ENCODE data around the gene TMEM117.
A peak's percentile ranks its signal among the peaks of the same experiment; 100 is the strongest.
"Not testable (repeated sequence)": the region's sequence is repeated elsewhere in the genome, so short reads cannot be mapped to it uniquely, and the experiment has no call there.

Gene TMEM117

DNA sequence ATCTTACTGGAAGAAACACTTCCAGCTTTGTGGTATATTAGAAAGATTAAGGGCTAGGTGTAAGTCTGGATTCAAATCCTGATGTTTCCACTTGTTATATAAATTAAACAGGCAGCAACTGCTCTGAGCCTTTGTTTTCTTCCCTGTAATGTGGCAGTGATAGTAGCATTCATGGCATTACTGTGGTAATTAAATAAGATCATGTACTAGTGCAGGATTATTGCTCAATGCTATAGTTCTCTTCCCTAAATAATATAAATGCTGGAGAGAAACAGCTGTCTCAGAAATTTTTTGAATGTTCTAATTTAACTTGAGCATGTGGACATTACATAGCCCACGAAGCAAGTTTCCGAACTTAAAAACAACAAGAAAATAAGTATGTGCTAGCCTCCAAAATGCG, 5.4 kb downstream of the TMEM117 start:
- DNase-seq: no peak

DNA sequence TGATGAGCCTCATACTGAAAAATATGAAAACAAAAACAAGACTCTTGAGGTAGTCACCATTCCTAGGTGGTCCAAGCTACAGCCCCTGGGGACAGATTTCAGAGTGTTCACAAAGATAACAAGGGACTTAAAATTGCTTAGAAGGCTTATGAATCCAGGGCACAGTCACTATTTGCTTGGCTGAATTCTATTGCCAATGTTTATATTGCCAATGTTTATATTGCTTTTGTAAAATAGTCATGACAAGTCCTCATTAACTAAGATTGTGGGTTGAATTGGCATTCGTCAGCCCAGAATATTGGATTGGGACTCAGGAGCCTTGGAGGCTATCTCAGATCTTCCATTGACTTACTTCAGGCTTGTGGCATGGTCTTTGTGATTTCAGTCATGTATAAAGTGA, 6.4 kb downstream of the TMEM117 start:
- no peak for DNase-seq

DNA sequence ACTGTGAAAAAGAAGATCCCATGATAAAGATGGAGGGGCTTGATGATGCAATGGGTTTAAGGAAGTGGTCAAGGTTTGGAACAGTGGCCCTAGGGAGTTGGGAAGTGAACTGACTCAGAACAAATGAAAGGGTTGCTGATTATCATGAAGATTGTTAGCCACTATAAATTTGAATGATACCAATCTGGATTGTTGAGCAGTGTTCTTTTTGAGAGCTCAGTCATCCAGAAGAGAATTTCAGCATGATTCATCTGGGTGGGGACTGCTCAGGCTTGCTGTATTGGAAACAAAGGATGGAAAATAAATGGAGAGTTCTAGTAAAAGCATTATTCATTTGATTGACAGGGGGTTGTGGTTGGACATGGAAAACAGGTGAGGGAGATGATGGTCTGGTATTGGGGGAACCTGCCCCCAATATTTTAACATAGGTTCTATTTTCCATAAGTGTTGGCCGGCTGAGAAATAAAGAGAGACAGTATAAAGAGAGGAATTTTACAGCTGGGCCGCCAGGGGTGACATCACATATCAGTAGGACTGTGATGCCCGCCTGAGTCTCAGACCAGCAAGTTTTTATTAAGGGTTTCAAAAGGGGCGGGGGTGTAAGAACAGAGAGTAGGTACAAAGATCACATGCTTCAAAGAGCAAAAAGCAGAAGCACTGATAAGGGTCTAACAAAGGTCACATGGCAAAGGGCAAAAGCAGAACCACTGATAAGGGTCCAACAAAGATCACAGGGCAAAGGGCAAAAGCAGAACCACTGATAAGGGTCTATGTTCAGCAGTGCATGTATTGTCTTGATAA, 11.7 kb downstream of the TMEM117 start:
- DNase-seq: not testable (repeated sequence)

DNA sequence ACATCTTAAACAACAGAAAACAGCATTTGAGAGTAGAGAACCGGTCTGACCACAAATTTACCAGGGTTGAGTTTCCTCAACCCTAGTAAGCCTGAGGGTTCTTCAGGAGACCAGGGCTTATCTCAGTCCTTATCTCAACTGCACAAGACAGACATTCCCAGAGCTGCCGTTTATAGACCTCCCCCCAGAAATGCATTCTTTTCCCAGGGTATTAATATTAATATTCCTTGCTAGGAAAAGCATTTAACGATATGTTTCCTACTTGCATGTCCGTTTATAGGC, 12.3 kb downstream of the TMEM117 start:
- DNase-seq: no peak

DNA sequence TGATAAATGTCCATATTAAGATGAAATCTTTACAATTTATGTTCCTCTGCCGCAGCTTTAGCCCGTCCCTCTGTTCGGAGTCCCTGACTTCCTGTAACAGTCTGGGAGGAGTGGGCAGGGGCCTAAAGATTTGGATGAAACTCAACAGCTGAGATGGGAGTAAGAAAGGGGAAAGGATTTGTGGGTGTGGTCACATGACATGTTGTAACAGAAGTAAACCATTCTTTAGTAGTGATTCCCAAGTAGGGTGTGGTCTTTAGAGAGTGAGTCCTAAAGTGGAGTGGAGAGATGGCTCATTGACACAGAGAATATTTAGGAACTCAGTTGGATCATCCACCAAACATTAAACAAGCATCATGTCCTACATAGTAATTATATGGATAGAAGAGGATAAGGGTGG, 12.9 kb downstream of the TMEM117 start:
- no peak for DNase-seq

DNA sequence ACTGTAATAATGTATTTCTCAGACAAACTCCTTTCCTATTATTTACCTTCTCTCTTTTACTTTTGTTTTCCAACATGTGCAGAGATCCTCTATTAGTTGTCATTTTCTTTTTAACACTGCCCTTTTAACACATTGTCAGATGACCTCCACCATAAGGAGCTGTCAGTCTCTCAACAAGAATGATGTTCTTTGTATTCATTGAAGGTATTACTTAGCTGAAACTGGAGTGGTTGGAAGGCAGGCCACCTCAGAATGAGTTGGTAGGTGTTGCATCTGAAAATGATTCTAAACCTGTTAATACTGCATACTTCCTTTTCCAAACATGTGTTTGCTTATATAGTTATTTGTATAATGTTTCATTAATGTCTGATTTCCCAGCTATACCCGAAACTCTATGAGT, 16.9 kb downstream of the TMEM117 start:
- no peak for DNase-seq

DNA sequence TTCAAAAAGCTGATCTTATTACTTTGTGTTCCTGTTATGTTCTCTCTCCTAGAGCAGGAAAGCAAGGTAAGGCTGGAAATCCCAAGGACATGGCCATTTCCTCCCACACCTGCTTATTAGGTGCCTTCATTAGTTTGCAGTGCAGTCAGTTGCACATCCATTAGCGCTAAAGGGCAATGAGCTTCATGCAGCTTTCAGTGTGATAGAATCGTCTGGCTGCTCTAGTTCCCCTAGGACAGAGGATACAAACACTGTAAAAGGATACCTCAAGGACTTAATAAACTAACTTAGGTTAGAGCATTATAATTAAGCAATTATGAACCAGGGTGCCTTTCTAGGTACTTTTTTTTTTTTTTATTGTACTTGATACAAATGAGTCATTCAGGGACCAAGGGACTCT, 21.1 kb downstream of the TMEM117 start:
- no peak for DNase-seq

DNA sequence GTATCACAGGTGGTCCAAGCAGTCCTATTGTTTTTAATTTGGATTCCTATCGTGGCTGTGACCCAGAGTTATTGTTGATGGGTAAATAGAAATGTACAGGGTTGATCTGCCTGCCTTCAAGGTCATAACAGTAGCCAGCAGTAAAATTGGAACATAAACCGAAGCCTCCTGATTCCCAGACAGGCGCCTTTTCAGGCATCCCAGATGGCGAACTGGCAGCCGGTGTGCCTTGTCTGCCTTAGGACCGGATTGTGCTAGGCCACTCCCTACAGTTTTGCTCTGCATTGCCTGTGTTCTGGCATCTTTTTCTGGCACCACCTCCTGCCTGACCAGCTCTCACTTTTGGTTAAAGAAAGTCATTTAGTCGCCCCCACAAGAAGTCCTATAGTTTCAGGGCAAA, 22.2 kb downstream of the TMEM117 start:
- DNase-seq: no peak

DNA sequence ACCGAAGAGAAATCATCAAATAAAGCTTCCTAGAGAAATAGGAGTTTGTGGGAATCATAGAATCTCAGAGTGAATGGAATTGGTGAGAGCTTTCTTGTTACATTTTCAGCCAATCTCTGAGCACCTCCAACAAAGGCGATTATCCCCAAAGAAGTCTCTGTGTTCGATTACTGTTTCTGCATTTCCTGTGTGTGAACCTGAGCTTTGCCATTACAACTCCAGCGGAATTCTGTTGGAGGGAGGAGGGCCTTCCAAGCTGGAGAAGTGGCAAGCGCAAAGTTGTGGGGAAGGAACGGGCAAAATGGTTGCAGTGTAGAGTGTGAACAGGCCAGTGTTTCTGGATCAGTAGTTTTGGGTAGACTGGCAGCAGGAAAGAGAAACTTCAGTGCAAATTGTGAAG, 23.1 kb downstream of the TMEM117 start:
- DNase-seq: no peak

DNA sequence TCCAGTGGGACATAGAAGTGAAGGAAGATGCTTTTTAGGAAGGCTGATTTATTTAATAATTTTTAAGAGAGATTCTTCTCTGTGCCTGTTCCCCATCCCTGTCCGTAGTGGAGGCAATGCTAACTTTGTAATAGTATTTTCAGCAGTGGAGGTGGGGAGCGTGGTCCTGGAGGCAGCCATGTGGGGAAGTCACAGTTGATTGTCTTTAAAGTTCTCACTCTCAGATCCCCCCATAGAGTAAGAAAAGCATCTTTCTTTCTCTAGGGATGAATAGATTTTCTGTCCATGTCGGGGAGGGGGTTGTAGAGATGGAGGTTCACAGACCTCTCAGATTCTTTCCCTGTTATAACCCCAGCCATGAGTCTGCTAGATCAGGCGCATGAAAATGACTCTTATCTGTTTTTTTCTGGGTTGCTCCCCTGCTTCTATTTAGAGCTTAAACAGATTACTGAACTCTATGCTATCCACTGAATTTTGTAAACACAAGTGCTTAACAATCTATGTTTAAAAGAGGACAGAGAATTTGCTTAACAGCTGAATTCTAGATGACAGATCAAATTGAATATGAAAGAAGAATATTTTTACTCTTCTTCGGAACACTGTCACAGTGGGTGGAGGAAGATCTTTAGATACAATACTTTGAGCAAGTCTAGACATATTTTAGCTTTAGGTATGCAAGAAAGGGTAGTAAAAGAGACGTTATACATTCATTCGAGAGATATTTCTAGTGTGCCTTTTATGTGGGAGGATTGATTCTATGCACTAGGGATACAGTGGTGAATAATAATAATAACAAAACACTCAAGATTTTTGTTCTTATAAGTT, 25.3 kb downstream of the TMEM117 start:
- DNase-seq: no peak

DNA sequence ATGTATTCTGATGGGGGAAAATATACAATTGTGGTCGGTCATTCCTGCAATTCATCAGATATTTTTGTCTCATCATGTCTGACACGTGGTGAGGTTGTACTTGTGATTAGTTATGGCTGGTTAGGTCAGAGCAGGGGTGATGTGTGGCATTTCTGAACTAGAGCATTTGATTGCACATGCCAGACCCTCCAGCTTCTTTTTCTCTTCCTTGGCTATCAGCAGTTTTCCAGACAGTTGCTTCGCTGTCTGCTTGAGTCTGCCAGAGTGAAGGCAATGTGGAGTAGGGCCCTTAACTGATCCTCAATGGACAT, 25.9 kb downstream of the TMEM117 start:
- no peak for DNase-seq

DNA sequence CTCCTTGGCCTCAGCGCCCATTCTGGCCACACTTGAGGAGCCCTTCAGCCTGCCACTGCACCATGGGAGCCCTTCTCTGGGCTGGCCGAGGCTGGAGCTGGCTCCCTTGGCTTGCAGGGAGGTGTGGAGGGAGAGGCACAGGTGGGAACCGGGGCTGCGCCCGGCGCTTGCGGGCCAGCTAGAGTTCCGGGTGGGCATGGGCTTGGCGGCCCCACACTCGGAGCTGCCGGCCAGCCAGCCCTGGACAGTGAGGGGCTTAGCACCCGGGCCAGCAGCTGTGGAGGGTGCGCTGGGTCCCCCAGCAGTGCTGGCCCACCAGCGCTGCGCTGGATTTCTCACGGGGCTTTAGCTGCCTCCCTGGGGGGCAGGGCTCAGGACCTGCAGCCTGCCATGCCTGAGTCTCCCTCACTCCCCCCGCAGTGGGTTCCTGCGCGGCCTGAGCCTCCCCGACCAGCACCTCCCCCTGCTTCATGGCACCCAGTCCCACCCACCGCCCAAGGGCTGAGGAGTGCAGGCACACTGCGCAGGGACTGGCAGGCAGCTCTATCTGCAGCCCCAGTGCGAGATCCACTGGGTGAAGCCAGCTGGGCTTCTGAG, 28.0 kb downstream of the TMEM117 start:
- no peak for DNase-seq

DNA sequence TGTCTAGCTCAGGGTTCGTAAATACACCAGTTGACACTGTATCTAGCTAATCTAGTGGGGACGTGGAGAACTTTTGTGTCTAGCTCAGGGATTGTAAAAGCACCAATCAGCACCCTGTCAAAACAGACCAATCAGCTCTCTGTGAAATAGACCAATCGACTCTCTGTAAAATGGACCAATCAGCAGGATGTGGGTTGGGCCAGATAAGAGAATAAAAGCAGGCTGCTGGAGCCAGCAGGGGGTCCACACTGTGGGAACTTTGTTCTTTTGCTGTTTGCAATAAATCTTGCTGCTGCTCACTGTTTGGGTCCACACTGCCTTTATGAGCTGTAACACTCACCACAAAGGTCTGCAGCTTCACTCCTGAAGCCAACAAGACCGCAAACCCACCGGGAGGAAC, 28.7 kb downstream of the TMEM117 start:
- DNase-seq: not testable (repeated sequence)

DNA sequence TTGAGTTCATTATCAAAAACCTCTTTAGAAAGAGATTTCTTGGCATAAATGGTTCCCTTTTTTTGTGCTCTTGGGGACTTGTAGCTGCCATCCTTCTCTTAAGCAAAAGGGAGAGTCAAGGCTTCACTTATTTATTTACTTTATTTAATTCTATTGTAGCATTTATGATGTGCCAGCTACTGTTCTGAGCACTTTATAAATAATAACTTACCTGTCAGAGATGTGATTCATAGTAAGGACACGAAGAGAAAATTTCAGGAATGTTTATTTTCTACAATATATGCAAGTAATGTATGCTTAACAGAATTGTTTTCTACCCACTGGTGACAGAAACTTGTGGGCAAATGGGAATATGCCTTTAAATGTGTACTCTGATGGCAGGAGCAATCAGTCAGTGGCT, 33.3 kb downstream of the TMEM117 start:
- no peak for DNase-seq

DNA sequence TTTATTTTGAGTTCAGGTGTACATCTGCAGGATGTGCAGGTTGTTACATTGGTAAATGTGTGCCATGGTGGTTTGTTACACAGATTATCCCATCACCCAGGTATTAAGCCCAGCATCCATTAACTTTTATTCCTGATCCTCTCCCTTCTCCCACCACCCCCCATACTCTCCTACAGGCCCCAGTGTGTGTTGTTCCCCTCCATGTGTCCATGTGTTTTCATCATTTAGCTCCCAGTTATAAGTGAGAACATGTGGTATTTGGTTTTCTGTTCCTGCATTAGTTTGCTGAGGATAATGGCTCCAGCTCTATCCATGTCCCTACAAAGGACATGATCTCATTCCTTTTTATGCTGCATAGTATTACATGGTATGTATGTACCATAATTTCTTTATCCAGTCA, 33.9 kb downstream of the TMEM117 start:
- DNase-seq: not testable (repeated sequence)

DNA sequence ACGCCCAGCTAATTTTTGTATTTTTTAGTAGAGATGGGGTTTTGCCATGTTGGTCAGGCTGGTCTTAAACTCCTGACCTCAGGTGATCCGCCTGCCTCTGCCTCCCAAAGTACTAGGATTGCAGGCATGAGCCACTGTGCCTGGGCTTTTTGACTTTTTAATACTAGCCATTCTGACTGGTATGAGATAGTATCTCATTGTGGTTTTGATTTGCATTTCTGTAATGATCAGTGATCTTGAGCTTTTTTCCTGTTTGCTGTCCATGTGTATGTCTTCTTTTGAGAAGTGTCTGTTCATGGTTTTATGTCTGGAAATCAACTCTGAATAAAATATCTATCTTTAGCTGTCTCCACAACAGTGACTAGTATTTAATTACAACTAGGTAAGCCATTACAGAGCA, 35.4 kb downstream of the TMEM117 start:
- not testable (repeated sequence) for DNase-seq

DNA sequence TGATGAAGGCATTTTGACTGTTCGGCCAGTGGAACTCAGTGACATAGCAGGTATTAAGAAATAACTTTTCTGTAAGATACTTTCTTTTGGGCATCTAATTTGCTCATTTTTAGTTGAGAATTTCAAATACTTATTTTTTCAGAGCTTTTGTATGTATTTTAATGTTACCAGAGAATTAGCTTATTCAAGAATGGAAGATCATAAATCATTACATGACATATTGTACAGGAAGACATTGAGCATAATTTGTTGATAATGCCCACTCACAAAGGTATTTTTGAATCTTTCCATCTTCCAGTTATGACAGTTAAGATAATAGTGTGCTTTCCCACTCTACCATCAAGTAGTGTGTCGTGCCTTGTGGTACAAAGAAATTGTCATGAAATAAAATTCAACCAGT, 36.5 kb downstream of the TMEM117 start:
- no peak for DNase-seq

DNA sequence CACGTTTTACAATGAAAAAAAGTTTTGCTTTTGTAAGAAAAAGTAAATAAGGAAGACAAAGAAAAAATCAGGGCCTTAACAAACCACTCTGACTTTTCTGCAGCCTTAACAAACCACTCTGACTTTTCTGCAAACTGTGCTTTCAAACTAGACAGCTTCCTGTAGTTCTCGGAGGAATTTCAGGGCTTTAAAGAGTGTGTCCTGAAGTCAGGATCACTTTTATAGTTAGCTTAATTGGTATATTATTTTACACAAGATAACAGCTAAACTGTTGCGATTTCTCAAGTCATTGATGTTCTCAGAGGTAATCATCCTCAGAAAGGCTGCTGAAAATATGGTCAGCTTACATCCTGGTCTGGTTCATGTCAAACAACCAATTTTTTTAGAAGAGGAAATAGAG, 42.2 kb downstream of the TMEM117 start:
- no peak for DNase-seq

DNA sequence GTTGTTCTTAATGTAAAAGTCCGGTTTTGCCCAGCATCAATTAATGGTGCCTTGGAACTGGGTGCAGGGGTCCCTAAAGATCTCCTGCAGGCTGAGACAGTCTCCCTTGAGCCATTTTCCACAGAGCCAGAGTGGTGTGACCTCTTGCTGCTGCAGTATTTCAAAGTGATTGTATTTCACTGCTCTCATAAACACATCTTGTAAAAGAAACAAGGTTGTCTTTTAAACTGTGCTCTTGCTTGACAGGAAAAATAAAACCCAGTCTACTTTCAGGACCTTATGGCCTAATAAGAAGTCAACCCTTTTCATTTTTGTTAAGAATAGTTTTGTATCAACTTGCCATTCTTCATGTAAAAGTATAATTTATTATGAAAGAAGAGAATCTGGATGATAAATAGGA, 44.7 kb downstream of the TMEM117 start:
- no peak for DNase-seq

DNA sequence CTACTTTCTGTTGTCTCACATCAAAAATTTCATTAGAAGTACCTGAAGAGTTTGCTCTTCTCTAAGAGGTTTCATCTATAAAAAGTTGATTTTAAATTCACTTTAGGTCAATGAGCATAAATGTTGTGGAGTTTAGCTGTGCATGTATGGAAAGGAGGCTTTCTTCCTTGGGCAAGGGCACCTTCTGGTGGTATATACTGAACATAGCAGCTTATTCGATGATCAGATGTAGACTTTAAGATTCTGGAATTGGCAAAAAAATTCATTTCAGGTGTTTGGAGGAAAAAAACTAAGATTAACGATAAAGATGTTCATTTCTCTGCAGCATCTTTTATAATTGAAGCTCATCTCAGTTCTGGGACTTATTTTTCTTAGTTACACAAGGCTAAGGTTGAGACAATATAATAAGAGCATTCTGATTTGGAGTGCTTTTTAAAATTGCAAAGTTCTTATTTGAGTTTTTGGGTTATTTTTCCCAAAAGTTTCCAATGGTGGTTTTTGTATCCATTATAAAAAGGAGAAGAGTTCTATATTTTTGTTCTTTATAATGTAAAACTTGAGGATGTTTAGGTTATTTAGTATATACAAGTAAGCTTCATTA, 46.8 kb downstream of the TMEM117 start:
- DNase-seq: peak; percentile 16

DNA sequence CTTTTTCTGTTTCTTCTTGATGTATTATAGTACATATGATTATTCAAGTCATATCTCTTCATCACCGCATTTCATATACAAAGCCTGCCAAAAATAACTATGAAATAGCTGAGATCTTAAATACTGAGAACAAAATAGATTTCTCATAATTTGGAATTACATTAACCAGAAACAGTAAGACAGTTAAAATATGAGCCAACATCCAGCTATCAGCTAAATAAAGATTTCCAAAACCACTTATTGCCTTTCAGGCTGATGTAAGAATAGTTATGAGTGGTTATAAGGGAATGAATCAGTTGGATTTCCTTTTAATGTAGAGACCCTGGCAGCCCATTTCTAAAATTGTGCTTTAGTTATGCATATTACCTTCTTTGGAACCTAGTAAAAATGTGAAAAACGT, 47.4 kb downstream of the TMEM117 start:
- no peak for DNase-seq

DNA sequence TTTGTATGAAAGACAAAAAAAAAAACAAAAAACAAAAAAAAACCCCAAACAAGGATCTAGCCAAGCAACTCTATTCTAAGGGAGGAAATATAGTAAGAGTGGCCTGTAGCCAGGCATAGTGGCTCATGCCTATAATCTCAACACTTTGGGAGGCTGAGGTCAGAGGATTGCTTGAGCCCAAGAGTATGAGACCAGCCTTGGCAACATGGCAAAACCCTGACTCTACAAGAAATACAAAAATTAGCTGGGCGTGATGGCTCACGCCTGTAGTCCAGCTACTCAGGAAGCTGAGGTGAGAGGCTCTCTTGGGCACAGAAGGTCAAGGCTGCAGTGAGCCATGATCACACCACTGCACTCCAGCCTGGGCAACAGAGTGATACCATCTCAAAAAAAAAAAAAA, 47.9 kb downstream of the TMEM117 start:
- no peak for DNase-seq

DNA sequence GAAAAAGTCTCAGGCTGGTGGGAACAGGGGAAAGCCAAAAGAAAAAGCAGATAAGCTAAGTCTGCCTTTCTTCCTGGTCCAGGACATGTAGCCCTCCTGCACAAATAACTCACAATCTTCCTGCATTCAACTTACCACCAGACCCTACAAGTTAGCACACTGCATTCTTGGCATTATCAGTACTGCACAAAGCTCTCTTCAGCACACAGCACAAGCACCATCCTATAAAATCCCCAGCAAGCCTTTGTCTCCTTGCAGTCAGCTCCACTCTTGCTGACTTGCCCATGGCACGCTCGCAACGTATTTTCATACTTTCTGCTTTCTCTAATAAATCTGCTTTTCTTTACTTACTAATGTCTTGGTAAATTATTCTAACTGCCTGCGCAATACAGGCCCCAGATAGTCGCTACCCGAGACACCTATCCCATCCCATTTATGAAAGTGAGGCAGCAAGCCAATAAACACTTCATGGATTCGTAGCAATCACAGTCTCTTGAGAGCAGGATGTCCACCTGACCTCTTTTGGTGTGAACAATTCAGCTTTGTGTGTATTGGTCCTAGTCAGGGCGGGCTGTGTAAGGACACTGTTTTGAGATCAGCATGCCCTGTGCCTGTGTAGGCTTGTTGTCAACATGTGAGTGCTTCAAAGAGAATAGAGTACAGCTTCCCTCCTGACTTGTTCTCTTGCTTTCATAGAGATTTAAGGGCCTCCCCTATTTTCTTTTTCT, 49.0 kb downstream of the TMEM117 start:
- no peak for DNase-seq
